ENCODE data around the gene EPHA2. TPM values are rescaled to one million over a fixed set of nuclear protein-coding genes. Genes with fewer than 3 reads are reported as not detected.

Gene EPHA2
- total and polyA plus RNA-seq, 3 donors from 2014 or later, result 5.1 to 14.1 (median 5.7) TPM

- no peak for TF ChIP-seq CTCF (IDR thresholded peaks at IDR 0.05)
- no peak for TF ChIP-seq POLR2A (IDR thresholded peaks at IDR 0.05)
- H3K4me3 ChIP-seq, result no peak overlapping the region
- H3K36me3 ChIP-seq (ENCODE audit: low read depth, missing control alignments), result no peaks in the 10 kb centered on the region
- intact Hi-C loops (cut with DNase I; ENCODE audit: low total_unique reads), result loop anchor here (10.0 kb wide), 1 partner anchor 159 kb away; no protein-coding TSS in a partner anchor
- WGBS, 2 donors, result 68 to 71% methylated on average over 5 to 6 of the region's 6 CpGs
- no peak overlapping the region for H3K27ac ChIP-seq
- H3K4me1 ChIP-seq, result no peaks in the 10 kb centered on the region
- no peaks in the 10 kb centered on the region for H3K27me3 ChIP-seq
- DNase-seq, result no peak
- no peaks in the 10 kb centered on the region for H3K9me3 ChIP-seq
These were observed 70.3 kb downstream of the EPHA2 start for GRCh38 chr1:16085522-16085921.

- Histone ChIP-seq H3K9me3 (no peaks in the 10 kb centered on the region), H3K4me3 (no peak overlapping the region), H3K4me1 (peaks cover 9% of the 10 kb centered on the region), H3K27ac (no peak overlapping the region), H3K27me3 (no peaks in the 10 kb centered on the region), H3K36me3 (ENCODE audit: low read depth, missing control alignments) (no peaks in the 10 kb centered on the region)
- WGBS, 2 donors, result 94 to 97% methylated on average over 3 to 5 of the region's 5 CpGs
- intact Hi-C loops (cut with DNase I; ENCODE audit: low total_unique reads), result loop anchor here (10.0 kb wide), 1 partner anchor 161 kb away; no protein-coding TSS in a partner anchor
- TF ChIP-seq CTCF (IDR thresholded peaks at IDR 0.05) (no peak), POLR2A (IDR thresholded peaks at IDR 0.05) (no peak)
- no peak for DNase-seq
These were observed 72.4 kb downstream of the EPHA2 start for GRCh38 chr1:16083486-16083885.

GRCh38 chr1:16082283-16083038 lies 73.4 kb downstream of the EPHA2 start:
- intact Hi-C loops (cut with DNase I; ENCODE audit: low total_unique reads), result loop anchor here (10.0 kb wide), 1 partner anchor 162 kb away; no protein-coding TSS in a partner anchor
- peaks cover 9% of the 10 kb centered on the region for H3K4me1 ChIP-seq
- DNase-seq, result peak; percentile 78
- H3K36me3 ChIP-seq (ENCODE audit: low read depth, missing control alignments), result no peaks in the 10 kb centered on the region
- whole genome bisulfite sequencing, 2 donors, result 83 to 86% methylated on average over 9 of the region's 9 CpGs
- H3K4me3 ChIP-seq, result no peak overlapping the region
- TF ChIP-seq POLR2A (IDR thresholded peaks at IDR 0.05) (no peak), CTCF (IDR thresholded peaks at IDR 0.05) (peak; percentile 63 to 76 (median 76))
- no peaks in the 10 kb centered on the region for H3K9me3 ChIP-seq
- no peak overlapping the region for H3K27ac ChIP-seq
- H3K27me3 ChIP-seq, result no peaks in the 10 kb centered on the region

GRCh38 chr1:16081636-16082035 lies 74.2 kb downstream of the EPHA2 start:
- intact Hi-C loops (cut with DNase I; ENCODE audit: low total_unique reads), result loop anchor here (2.0 to 10.0 kb wide), 2 partner anchors 101 to 163 kb away; no protein-coding TSS in a partner anchor
- Histone ChIP-seq H3K27ac (no peak overlapping the region), H3K27me3 (no peaks in the 10 kb centered on the region), H3K4me1 (peaks cover 9% of the 10 kb centered on the region), H3K9me3 (no peaks in the 10 kb centered on the region), H3K36me3 (ENCODE audit: low read depth, missing control alignments) (no peaks in the 10 kb centered on the region), H3K4me3 (no peak overlapping the region)
- WGBS, 2 donors, result 85 to 87% methylated on average over 6 to 9 of the region's 9 CpGs
- TF ChIP-seq CTCF (IDR thresholded peaks at IDR 0.05) (no peak), POLR2A (IDR thresholded peaks at IDR 0.05) (no peak)
- no peak for DNase-seq

Data from testis (tissue), 3 donors.